HG03469 (cell line): ENCODE data around the gene TRPM5.

Source experiments
- ATAC-seq: cut with Tn5 transposase; IDR thresholded peaks from one replicate; pipeline ENCODE4 v1.9.1; 2021; ENCODE audit warnings: mild to moderate bottlenecking, moderate library complexity, moderate number of reproducible peaks; ENCODE audit not compliant: unreplicated experiment

Gene TRPM5

DNA sequence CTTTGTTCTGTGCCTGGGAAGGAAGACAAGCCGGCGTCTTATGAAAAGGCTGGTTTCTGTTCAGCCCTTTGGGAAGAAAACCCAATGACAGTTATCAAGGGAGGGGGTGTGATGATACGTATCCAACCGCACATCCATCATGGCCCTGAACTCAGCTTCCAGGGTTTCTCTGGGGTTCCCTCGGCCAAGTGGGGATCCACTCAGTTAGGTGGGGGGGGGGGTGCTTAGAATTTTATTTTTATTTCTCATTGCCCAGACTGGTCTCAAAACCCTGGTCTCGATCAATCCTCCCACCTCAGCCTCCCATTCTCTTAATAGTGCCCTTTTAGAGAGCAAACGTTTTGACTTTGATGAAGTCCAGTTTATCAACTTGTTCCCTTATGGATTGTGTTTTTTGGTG, 26.2 kb upstream of the TRPM5 start:
- no peak for ATAC-seq

GRCh38 chr11:2468363-2469235, 24.3 kb upstream of the TRPM5 start:
- no peak for ATAC-seq

DNA sequence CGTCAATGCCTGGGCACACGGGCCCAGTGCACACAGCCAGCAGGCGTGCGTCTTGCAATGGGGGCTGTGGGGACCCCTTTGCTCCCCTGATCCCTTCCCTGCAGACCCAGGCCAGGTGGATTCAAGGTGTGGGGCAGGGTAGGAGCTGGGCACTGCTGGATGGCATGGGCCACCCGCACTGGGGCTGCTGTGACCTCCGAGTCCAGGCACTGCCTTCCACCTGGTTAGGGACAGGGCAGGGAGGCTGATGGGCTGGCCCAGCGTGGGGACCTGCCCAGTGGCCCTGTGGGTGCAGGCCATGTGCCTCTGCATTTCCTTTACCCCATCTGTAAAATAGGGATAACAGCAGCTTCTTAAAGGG, 23.4 kb upstream of the TRPM5 start:
- no peak for ATAC-seq

- ATAC-seq: no peak
Observed at GRCh38 chr11:2466869-2467694, 22.8 kb upstream of the TRPM5 start.

- ATAC-seq: no peak
Observed at GRCh38 chr11:2466069-2466801, 21.9 kb upstream of the TRPM5 start.

DNA sequence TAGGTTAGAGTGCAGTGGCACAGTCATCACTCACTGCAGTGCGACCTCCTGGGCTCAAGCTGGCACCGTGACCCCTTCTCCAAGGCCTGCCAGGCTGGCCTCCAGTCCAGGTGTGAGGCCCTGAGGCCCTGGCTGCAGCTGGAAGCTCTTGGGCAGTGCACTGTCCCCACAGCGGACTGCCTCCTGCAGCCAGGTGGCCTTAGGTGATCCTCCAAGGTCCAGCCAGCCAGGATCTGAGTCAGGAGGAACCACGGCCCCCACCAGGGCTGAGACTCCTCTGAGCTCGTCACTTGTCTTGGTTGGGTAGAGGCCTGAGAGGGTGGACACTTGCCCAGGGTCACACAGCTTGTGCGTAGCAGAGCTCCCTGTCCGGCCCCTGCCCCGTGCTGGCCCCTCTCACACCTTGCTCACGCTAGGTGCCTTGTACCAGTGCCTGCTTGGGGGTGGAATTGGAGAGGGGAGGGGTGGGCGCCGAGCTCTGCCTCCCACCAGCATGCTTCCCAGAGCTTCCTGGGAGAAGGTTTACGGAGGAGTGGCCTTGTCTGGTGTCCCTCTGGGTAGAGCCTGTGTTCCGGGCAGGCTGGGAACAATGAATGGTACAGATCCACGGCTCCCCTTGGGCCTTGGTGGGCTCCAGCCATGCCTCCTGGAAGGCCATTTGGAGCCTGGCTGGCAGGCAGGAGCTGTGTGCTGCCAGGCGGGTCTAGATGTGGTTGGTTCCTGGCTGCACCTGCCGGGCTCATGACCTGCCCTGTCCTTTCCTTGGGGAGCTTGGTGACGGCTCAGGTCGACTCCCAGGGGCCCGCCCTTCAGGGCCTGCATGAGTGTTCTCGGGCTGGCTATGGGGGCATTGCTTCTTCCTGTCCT, 21.1 kb upstream of the TRPM5 start:
- no peak for ATAC-seq

GRCh38 chr11:2464451-2465165, 20.3 kb upstream of the TRPM5 start:
- no peak for ATAC-seq

DNA sequence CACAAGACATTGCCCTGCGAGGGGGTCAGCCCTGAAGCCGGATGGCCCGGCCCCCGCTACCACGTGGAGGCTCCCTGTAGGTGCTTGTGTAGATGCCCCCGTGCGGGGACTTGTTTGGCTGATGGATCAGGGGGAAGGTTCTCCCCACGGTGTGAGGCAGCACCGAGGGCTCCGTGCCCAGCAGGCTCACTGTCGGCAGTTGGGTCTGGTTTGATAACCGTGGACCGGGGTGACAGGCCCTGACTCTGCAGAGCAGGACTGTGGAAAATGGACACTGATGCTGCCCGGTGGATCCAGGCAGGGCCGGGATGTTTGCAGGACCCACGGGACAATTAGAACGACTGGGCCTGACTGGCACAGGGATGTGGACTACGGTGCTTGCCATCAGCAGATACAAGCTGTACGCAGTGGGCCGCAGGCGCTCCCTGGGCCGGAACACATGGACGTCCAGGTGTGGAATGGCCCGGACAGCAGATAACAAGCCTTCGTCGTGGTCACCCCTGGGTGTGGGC, 19.5 kb upstream of the TRPM5 start:
- no peak for ATAC-seq

GRCh38 chr11:2462986-2463765, 18.9 kb upstream of the TRPM5 start:
- no peak for ATAC-seq

GRCh38 chr11:2462543-2462985, 18.2 kb upstream of the TRPM5 start:
- ATAC-seq: no peak

- ATAC-seq: no peak
Observed at GRCh38 chr11:2461956-2462542, 17.7 kb upstream of the TRPM5 start.

DNA sequence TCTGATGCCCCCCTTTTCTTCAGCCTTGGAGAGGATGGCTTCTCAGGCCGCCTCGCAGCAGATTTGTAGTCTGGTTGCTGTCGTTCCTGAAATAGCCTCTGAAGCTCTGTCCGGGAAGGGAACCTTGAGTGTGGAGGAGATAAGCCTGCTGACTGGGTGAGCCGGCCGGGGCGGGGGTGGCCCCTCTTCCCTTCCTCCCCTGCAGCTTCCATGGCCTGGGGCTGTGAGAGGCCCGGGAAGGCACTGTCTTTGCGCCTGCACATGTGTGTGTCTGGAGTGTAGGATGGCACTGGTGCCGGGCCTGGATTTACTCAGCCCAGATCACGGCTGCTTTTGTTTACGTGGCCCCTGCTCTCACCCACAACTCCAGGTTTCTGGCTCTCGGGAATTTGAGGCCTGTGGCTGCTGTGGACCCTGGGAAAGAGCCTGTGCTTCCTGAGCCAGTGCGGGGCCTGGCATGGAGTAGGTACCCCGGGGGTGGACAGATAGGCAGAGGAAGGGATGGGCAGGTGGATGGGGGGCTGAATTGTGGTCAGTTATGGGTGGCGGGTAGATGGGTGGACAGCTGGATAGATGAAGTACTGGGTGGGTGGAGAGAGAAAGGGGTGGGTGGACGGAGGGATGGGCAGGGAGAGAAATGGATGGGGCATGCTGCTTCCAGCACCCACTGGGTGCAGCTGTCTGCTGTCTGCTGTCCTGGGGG, 17.1 kb upstream of the TRPM5 start:
- ATAC-seq: no peak

- no peak for ATAC-seq
Observed at GRCh38 chr11:2460540-2461252, 16.4 kb upstream of the TRPM5 start.

DNA sequence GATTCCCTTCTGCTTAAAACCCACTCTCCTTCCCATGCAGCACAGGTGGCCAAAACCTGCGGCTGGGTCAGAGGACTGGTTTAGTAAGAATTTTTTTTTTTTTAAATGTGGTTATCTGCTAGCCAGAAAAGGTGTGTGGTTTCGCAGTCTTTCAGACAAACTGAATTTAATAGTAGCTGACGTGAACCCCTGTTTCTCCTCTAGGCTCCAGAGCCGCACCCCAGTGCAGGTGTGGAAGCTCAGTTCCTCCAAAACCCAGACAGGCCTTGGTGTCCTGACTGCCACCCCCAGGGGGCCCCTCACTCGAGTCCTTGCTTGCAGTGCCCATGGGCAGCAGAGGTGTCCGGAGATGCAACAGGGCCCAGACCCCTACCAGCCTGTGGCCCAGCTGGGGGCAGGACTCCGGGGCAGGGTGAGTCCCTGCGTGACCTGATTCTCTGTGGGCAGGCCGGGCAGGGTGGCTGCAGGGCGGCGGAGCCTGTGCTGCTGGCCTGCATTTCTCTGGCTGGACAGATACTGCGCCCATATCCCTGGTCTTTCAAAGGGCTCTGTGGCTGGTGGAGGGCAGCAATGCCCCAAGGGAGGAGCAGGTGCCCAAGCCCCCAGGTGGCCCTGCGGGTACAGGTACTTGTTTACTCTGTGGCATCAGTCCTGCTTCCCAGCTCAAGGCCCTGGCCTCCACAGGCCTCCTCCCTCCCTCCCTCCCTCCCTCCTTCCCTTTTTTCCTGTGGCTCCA, 15.7 kb upstream of the TRPM5 start:
- ATAC-seq: no peak

GRCh38 chr11:2459016-2459725, 14.9 kb upstream of the TRPM5 start:
- no peak for ATAC-seq

GRCh38 chr11:2458321-2458720, 14.0 kb upstream of the TRPM5 start:
- no peak for ATAC-seq
